Transverse colon (tissue), 4 donors: Measurements from ENCODE around the gene FAM20C. TPM values are rescaled to one million over a fixed set of nuclear protein-coding genes. Genes with fewer than 3 reads are reported as not detected.

Experiments
- DNase-seq: peaks from one replicate; pipeline ENCODE4 v3.0.0-alpha.2; 2019
- H3K27ac ChIP-seq, 4 donors: fragments of 200-600 bp; sonication (generic); 2 replicates each; pipeline ENCODE4 v1.5.1; 2016 to 2018; ENCODE audit warnings: inconsistent platforms in 4 of 4
- H3K27me3 ChIP-seq: fragments of 200-600 bp; sonication (generic); 2 replicates; pipeline ENCODE4 v1.5.1; 2017; ENCODE audit warnings: inconsistent platforms
- H3K36me3 ChIP-seq, 4 donors: fragments of 200-600 bp; sonication (generic); 2 replicates each; pipeline ENCODE4 v1.5.1; 2017 to 2019; ENCODE audit warnings: inconsistent platforms in 4 of 4
- H3K4me1 ChIP-seq, 4 donors: fragments of 200-600 bp; sonication (generic); 2 replicates each; pipeline ENCODE4 v1.5.1; 2017 to 2020; ENCODE audit warnings: inconsistent platforms in 4 of 4
- H3K4me3 ChIP-seq, 4 donors: fragments of 200-600 bp; sonication (generic); 1 replicate in 1 of 4; 2 replicates in 3 of 4; pipeline versions ENCODE4 v1.5.1 to v1.6.1; 2017 to 2019; ENCODE audit warnings: inconsistent platforms in 4 of 4
- H3K9me3 ChIP-seq, 2 donors: fragments of 200-600 bp; sonication (generic); 2 replicates each; pipeline ENCODE4 v1.5.1; 2017 to 2019; ENCODE audit warnings: inconsistent platforms in 2 of 2
- CTCF ChIP-seq, 5 experiments: fragments of 200-600 bp in 3 of 5; fragments of 450-650 bp in 2 of 5; sonication (generic) in 3 of 5; IDR thresholded peaks; 1 replicate in 2 of 5; 2 replicates in 3 of 5; pipeline ENCODE4 v1.5.1; 2016 to 2017; ENCODE audit warnings: antibody characterized with exemption in 5 of 5, inconsistent platforms in 3 of 5, mild to moderate bottlenecking in 2 of 5, moderate library complexity in 1 of 5
- EP300 ChIP-seq: sonication (generic); formaldehyde crosslinking; IDR thresholded peaks from one replicate; pipeline ENCODE4 v1.6.1; 2017; ENCODE audit warnings: antibody characterized with exemption, low read depth
- POLR2A ChIP-seq: fragments of 450-650 bp; IDR thresholded peaks from one replicate; pipeline ENCODE4 v1.6.1; 2016; ENCODE audit warnings: antibody characterized with exemption, mild to moderate bottlenecking, moderate library complexity
- POLR2AphosphoS5 ChIP-seq, 3 donors: sonication (generic); formaldehyde crosslinking; IDR thresholded peaks; one replicate each; pipeline ENCODE4 v1.6.1; 2016; ENCODE audit warnings: antibody characterized with exemption in 3 of 3
- WGBS, 2 donors: methylation state at CpG; one replicate each; pipeline ENCODE4 v1.1.5; 2018; ENCODE audit warnings: low coverage in 1 of 2; 5-methylcytosine and 5-hydroxymethylcytosine counted together
- in situ Hi-C, 4 donors: fragments of 200-750 bp; cut with MboI; loops; one replicate each; pipeline versions ENCODE4 v1.15.0 to v1.15.1; 2017; ENCODE audit warnings: low sequenced_read_pairs in 3 of 4, low pct_ligation_motif_present in 1 of 4, low pct_unique_long_range_greater_than_20kb in 1 of 4
- intact Hi-C: fragments of 100-400 bp; cut with DNase I; formaldehyde crosslinking; loops from one replicate; pipeline ENCODE4 v1.15.1; 2023; ENCODE audit warnings: low total_unique reads
- total RNA-seq, 4 donors: library from RNA; depleted of rRNA; stranded (reverse); fragments of >200 nt; gene quantifications; one replicate each; pipeline ENCODE4 v1.1.0, GENCODE V29; 2016

The FAM20C gene
- total RNA-seq, 4 donors from 2014 or later: 10.5 to 62.3 (median 23.5) TPM

DNA sequence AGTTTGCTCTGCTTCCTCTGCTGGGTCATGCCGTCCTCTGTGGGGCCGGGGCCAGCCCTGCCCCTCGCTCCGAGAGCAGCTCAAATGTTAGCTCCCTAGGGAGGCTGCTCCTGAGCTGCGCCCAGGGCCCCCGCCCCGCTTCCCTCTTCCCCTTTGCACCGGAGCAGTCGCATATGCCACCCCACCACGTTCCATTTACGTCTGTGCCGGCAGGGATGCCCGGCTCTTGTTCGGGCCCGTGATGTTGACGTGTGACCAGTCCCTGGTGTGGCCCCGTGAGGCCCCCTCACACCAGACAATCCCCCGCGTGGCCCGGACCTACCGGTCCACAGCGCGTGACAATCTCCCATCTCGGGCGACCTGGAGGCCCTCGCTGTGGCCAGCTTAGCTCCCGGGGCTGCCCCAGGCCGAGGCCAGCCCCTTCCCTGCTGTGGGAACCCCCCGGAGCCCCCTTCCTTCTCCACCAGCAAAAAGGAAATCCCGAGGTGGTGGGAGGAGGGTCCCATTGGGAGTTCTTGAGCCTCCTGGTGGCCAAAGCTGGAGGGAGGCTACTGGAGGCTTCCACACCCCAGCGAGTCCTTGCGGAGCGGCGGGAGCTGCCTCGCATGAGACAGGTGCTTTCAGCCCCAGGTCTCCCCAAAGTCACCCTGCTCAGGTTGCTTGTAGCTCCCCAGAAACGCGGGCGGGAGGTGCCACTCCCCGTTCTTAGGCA is 15.2 kb downstream of the FAM20C start:
- in situ Hi-C loops (no loop called here), intact Hi-C loops (no loop called here)
- Histone ChIP-seq H3K9me3 (no peaks in the 10 kb centered on the region), H3K4me3 (no peak overlapping the region), H3K4me1 (peaks cover 0 to 9% (median 0%) of the 10 kb centered on the region in 4 donors), H3K27me3 (no peaks in the 10 kb centered on the region), H3K27ac (no peak overlapping the region), H3K36me3 (no peaks in the 10 kb centered on the region)
- no peak for DNase-seq
- WGBS, 2 donors: 91% methylated on average over 39 of the region's 39 CpGs; no CpG with 5 or more reads in 1 of the 2 donors
- TF ChIP-seq EP300 (no peak), POLR2A (no peak), CTCF (IDR thresholded peaks at IDR 0.05) (no peak), POLR2AphosphoS5 (IDR thresholded peaks at IDR 0.05) (no peak)

DNA sequence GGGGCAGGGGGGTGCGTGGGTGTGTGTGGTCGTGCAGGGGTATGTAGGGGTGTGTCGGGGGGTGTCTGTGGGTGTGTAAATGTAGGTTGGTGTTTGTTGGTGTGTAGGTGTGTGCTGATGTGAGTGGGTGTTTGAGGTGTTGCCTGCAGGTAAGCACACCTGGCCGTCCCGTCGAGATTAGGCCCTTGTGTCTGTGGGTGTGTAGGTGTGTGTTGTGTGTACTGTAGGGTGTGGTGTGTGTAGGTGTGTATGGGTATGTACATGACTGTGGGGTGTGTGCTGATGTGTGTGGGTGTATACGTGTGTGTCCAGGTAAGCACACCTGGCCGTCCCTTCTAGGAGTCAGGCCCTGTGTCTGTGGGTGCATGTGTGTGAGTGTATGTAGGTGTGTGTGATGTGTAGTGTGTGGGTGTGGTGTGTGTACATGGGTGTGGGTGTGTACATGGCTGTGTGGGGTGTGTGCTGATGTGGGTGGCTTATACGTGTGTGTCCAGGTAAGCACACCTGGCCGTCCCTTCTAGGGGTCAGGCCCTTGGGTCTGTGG is 15.8 kb downstream of the FAM20C start:
- no peaks in the 10 kb centered on the region for H3K36me3 ChIP-seq
- no peak overlapping the region for H3K4me3 ChIP-seq
- H3K9me3 ChIP-seq: no peaks in the 10 kb centered on the region
- WGBS, 2 donors: 80 to 81% methylated on average over 1 to 10 of the region's 10 CpGs
- H3K27me3 ChIP-seq: no peaks in the 10 kb centered on the region
- peaks cover 0 to 9% (median 0%) of the 10 kb centered on the region in 4 donors for H3K4me1 ChIP-seq
- TF ChIP-seq POLR2A: no peak
- TF ChIP-seq POLR2AphosphoS5 (IDR thresholded peaks at IDR 0.05): no peak
- TF ChIP-seq EP300: no peak
- TF ChIP-seq CTCF (IDR thresholded peaks at IDR 0.05): no peak
- in situ Hi-C loops (no loop called here), intact Hi-C loops (no loop called here)
- no peak overlapping the region for H3K27ac ChIP-seq
- no peak for DNase-seq

DNA sequence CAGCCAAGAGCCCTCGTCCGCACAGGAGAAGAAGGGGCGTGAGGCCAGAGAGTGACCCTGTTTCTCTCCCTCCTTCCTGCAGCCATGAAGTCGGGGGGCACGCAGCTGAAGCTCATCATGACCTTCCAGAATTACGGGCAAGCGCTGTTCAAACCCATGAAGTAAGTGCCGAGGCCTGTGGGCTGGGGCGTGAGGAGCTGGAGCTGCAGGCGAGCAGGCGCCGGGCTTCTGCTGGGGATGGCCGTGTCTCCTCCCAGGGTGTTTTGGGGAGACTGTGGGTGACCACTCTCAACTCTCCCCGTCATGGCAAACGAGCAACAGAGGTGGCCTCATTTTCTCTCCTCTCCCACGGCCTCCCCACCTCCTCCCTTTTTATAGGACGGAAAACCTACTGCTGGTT is 16.4 kb downstream of the FAM20C start:
- no peak for TF ChIP-seq POLR2AphosphoS5 (IDR thresholded peaks at IDR 0.05)
- intact Hi-C loops: no loop called here
- 92% methylated on average over 17 of the region's 17 CpGs; no CpG with 5 or more reads in 1 of the 2 donors for WGBS, 2 donors

DNA sequence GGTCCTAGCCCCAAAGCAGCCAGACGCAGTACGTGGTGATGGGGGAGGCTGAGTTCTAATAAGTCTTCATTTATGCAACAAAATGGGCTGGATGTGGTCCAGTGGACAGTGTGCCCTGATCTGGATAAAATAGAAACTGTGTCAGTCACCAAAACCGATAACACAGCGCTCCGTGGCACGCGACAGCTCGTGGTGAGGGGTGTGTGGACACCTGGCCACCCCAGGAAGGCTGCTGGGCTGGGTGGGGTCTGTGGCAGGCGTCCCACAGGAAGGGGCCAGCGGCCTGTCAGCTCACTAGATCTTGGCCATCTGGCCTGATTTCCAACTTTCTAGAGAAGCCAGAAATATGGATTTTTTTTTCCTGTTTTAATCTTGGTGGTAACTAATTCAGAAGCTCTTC is 17.0 kb downstream of the FAM20C start:
- no peaks in the 10 kb centered on the region for H3K36me3 ChIP-seq
- in situ Hi-C loops: no loop called here
- intact Hi-C loops: no loop called here

More for the DNA sequence above, 16.4 kb downstream of the FAM20C start:
- DNase-seq: no peak
- H3K9me3 ChIP-seq: no peaks in the 10 kb centered on the region
- no peak overlapping the region for H3K4me3 ChIP-seq
- H3K36me3 ChIP-seq: no peaks in the 10 kb centered on the region
- in situ Hi-C loops: no loop called here
- no peaks in the 10 kb centered on the region for H3K27me3 ChIP-seq
- H3K4me1 ChIP-seq: peaks cover 0 to 9% (median 0%) of the 10 kb centered on the region in 4 donors
- H3K27ac ChIP-seq: no peak overlapping the region

More for the DNA sequence above, 17.0 kb downstream of the FAM20C start:
- H3K9me3 ChIP-seq: no peaks in the 10 kb centered on the region
- no peak for DNase-seq
- peak overlapping the region in 1 of 4 donors; percentile 37 for H3K27ac ChIP-seq
- TF ChIP-seq EP300: no peak
- TF ChIP-seq POLR2A: no peak
- TF ChIP-seq CTCF (IDR thresholded peaks at IDR 0.05): no peak
- TF ChIP-seq POLR2AphosphoS5 (IDR thresholded peaks at IDR 0.05): no peak
- H3K4me1 ChIP-seq: peaks cover 0 to 12% (median 2%) of the 10 kb centered on the region in 4 donors
- no peaks in the 10 kb centered on the region for H3K27me3 ChIP-seq
- WGBS, 2 donors: 64 to 79% methylated on average over 2 to 10 of the region's 10 CpGs
- H3K4me3 ChIP-seq: no peak overlapping the region
